ENCODE results near the gene IQSEC1.

IQSEC1 gene

DNA sequence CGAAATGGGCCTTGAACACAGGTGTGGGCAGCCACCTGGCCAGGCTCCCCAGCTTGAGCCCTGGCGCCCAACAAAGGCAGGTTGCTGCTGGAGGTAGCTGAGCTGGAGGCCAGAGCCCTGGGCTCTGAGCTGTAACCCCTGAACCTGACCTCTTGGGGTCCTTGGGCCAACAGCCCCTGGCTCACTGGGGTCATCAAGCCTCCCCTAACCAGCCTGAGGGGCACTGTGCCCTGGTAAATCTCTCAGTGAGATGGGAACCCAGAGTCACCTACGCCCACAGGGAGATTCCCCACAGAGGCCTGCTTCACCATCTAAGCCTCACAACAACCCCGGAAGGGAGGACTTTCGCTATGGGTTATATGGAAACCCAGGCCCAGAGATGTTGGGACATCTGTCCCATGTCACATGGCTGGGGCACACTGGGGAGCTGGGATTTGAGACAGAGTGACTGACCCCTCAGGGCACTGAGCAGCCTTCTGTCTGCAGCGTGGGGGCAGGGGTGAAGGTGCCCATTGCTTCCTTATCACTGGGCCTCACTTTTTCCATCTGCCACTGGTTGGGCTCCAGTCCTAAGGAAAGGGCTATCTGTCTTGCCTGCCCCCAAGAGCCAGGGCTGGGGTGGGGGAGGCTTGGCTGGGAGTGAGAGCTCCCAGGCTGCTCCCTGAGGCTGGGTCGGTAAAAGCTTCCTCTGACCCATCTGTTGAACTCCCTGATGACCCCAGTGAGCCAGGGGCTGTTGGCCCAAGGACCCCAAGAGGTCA is 59.1 kb downstream of the IQSEC1 start:
- FAIRE-seq = no peak

DNA sequence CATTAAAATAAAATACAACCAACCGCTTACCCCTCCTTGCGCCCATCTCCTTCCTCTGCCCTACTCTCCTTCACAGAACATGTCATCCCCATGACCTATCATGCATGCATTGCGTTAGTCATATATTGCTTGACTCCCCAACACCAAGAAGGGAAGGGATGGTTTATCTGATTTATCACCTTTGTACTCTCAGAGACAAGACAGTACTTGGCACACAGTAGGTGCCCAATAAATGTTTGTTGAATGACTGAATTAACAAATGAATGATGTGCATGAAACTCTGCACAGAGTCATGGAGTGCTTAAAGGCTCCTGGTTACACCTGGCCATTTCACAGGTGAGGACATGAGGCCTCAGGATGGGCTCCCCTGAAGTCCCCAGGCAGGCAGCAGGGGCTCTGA is 59.7 kb downstream of the IQSEC1 start:
- no peak for FAIRE-seq

GRCh38 chr3:13013151-13013561 is 60.1 kb downstream of the IQSEC1 start:
- FAIRE-seq = no peak

- FAIRE-seq = no peak
These were observed 61.0 kb downstream of the IQSEC1 start for GRCh38 chr3:13012221-13012691.

DNA sequence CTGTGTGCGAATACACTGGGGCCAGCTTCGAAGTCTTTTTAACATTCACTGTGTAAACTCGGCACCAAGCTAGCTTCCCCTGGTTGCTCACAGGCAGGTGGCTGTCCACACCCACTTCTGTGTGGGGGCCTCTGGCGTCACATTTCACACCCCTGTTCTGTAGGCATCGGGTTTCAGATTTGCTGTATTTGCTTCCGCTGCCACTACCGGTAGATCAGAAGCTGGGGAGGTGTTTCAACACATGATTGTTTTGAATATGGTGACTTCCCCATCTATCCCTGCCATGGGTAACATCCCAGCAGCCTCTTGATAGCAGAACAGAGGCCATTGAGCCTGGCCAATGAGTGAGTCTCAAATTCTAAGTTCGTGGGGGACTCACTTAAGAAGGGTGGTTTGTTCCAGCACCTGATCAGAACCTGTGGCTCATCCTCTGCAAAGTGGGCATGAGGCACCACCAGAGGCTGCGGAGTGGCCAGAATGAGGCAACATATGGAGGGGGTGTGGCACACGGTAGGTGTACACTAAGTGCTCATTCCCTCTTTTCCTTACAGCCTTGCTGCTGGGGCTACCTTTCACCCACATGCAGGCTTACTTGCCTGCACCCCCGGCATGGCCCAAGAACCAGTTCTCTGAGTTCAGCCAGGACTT is 61.5 kb downstream of the IQSEC1 start:
- no peak for FAIRE-seq

- FAIRE-seq = no peak
These were observed 62.3 kb downstream of the IQSEC1 start for GRCh38 chr3:13010780-13011572.

DNA sequence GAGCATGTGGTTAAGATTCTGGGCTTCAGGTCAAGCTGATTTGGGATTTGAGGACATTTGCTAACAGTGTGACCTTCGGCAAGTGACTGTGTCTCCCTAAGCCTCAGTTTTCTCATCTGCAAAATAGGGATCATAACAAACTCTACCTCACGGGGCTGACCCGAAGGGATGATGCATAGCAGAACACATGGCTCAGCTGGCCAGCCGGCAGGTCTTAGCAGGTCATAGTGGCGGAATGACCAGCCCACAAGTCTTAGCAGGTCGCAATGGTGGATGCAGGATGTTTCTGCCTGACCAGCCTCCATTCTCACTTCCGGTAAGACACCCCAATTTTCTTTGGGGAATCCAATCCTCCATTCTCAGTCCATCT is 63.3 kb downstream of the IQSEC1 start:
- no peak for FAIRE-seq

DNA sequence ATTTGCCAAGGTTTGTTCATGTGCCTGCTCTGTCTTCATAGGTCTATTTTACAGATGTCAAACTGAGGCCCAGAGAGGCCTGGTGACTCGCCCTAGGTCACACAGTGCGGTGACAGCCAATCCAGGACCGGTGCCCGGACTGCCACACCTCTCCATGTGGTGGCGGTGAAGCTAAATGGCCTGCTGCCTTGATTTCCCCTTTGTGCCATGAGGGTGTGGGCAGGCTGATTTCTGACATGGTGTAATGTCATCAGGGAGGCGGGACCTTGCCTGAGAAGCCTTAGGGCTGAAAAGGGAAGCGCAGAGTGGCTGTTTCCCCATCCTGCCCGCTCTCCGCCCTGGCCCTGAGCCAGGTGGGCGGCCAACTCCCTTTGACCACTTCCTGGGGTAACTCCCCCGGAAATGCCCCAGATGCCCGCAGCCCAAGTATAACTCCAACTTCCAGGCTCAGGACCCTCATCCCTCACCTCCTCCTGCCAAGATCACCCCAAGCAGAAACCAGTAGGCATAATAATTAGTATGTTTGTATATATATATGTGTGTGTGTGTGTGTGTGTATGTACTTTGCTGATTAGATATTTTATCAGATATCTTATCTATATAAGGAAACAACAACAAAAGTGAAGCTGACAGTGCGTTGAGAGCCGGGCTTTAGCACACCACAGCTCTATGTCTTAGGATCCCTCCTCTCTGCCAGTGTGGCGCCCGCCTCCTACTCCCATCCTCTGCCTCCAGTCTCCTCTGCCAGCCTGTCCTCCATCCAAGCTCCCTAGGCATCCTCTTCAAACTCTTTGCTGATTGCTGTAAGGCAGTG is 63.9 kb downstream of the IQSEC1 start:
- FAIRE-seq = no peak

DNA sequence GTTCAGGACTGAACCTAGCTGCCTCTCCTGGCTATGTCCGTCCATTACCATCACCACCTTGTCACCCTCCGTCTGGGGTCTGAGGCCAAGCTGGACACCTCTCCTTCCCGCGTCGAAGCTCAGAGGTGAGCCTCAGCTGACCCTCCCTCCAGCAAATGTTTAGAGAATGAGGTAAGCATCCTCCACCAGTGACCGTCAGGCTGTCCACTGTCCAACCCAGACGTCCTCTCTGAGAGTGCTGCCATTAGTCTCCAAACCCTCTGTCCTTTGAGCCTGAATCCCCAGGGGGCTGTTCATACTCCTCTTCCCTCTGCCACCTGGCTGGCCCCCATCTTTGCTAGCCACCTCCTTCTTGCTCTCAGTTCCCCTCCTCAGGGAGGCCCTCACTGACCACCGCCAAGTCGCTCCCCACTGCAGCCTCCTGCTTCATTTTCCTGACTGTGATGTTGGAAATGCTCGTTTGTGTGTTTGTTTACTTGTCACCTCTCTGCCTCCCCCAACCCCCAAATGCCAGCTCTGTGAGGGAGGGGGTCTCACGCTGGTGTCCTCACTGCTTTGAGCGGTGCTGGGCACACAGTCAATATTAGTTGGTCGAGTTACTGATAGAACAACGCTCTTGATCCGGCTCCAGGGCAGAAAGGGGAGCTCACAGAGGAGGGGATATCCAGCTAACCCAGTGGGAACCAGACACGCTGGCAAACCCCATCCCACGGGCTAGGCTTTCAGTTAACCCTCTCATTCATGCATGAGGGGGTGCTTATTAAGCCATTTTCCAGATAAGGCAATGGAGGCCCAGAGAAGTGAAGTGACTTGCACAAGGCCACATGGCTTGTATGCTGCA is 64.9 kb downstream of the IQSEC1 start:
- no peak for FAIRE-seq

GRCh38 chr3:13007251-13007941 is 65.8 kb downstream of the IQSEC1 start:
- FAIRE-seq = no peak

GRCh38 chr3:13006216-13006990 is 66.8 kb downstream of the IQSEC1 start:
- no peak for FAIRE-seq

GRCh38 chr3:13005301-13005700 is 67.9 kb downstream of the IQSEC1 start:
- FAIRE-seq = no peak

DNA sequence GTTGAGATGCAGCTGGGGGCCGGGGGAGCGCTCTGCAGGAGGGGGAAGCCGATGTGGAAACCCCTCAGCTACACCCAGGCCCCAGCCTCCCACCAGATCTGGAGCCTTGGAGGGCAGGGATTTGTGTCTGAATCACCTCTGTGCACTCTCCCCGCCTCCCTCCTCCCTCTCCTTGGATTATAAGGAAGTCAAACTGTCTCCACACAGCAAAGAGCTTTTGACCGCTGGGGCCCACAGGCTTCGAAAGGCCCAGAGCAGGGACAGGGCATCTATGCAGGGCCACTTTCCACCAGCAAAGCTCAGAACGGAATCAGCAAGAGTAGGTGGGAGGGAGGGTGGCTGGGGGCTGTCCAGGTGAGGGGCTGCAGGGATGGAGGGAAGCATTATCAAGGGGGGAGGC is 68.9 kb downstream of the IQSEC1 start:
- FAIRE-seq = no peak

GRCh38 chr3:13003608-13004007 is 69.6 kb downstream of the IQSEC1 start:
- no peak for FAIRE-seq

DNA sequence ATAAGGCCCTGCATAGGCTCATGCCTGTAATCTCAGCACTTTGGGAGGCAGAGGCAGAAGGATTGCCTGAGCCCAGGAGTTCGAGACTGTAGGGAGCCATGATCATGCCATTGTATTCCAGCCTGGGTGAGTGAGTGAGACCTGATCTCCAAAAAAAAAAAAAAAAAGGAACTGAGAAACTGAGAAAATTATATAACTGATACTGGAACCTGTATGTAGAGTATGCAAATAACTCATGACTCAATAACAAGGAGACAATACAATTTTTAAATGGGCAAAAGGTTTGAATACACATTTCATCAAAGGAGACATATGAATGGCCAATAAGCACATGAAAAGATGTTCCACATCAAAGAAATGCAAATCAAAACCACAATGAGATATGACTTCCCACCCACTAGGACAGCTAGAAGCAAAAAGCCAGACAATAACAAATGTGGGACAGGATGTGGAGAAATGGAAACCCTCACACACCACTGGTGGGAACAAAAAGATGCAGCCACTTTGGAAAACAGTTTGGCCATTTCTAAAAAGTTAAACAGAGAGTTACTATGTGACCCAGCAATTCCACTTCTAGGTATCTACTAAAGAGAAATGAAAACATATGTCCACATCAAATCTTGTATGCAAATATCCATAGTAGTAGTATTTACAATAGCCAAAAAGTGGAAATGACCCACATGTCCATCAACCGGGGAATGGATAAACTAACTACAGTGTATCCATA is 70.7 kb downstream of the IQSEC1 start:
- FAIRE-seq = no peak

DNA sequence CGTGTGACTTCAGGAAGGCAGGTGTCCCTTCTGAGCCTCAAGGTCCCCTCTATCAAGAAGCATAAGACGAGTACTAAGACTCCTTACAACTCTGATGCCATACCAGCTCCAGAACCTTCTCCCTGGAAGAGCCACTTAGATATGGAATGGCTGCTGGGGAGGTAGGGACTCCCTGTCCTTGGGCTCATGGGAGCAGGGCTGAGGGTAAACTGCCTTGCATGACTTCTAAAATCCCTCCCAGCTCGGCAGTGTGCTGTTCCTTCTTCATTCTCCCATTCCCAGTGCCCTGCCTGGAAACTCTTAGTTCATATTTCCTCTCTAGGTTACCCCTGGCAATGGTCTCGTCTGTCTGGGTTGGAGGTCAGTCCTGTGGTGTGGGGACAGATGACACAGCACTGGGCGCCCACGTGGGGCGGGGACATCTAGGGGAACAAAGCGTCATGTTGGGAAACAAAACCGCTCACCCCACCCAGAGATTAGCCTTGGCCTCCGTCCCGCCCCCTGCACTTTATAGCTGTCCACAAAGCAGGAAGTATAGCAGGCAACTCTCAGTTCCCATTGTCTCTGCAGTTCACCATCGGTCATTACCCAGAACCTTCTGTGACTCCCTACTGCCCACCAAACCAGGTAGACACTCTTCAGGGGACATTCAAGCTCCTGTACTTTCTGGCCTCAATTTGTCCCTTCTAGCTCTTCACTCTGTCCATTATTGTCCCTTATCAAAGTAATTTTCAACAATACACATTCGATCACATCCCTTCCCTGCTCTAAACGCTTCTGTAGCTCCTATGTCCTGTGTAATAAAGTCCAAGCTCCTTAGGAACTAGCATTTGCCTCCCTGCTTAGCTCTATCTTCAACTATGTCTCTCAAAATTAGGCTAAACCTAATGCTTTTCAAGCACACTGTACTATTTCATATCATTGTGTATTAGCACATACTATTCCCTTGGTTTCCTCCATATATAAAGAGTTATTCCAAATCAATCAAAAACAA is 73.8 kb downstream of the IQSEC1 start:
- FAIRE-seq = no peak

DNA sequence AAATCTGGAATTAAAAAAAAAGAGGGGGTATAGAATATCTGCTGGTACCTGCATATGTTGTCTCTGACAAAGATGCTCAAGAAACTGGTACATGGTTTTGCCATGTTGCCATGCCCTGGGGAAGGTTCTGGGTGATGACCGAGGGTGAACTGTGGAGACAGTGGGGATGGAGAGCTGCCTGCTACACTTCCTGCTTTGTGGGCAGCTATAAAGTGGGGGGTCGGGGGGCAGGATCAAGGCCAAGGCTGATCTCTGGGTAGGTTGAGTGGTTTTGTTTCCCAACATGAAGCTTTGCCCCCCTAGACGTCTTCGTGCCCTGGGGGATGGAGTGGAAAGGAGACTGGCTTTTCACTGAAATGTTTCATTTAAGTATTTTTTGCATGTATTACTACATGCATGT is 74.6 kb downstream of the IQSEC1 start:
- FAIRE-seq = no peak

DNA sequence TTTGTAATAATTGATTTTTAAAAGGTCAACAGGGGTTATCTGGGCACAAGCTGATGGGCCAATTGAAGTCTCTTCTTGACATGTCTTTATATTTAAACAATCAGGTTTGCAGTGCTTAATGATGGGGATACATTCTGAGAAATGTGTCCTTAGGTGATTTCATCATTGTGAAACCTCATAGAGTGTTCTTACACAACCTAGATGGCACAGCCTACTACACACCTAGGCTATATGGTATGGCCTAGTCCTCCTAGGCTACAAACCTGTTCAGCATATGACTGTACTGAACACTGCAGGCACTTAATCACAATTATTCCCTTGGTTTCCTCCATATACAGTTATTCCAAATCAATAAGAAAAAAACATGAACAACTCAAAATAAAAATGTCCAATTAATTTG is 75.8 kb downstream of the IQSEC1 start:
- no peak for FAIRE-seq

DNA sequence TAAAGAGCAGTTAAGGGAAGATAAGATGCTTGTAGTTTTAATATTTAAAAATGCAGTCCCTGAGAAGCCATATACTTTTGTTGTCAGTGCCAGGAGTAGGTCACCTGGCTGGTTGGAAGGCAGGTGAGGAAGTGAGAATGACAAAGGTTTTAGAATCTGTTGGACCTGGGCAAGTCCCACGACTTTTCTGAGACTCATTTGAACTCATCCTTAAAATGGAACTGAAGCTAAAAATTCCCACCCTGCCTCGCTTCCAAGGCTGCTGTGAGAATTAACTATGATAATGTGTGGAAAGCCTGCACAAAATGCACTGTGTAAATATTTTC is 77.1 kb downstream of the IQSEC1 start:
- FAIRE-seq = no peak

Measured in A204.1 (cell line).